Liver (tissue), 3 donors: ENCODE data around the gene ZNF93.

Experiments used
- FOXA1 ChIP-seq: IDR thresholded peaks from 2 replicates; pipeline ENCODE4 v1.6.1; 2016; ENCODE audit warnings: antibody characterized with exemption
- NR2F2 ChIP-seq: IDR thresholded peaks from 2 replicates; pipeline ENCODE4 v1.6.1; 2016; ENCODE audit warnings: antibody characterized with exemption
- RAD21 ChIP-seq, 2 donors: IDR thresholded peaks; 2 replicates each; pipeline ENCODE4 v1.6.1; 2016; ENCODE audit warnings: antibody characterized with exemption in 2 of 2, mild to moderate bottlenecking in 2 of 2
- SP1 ChIP-seq: IDR thresholded peaks from 2 replicates; pipeline ENCODE4 v1.6.1; 2018; ENCODE audit warnings: antibody characterized with exemption, mild to moderate bottlenecking
- TAF1 ChIP-seq: conservative IDR thresholded peaks from 2 replicates; pipeline ENCODE4 v1.6.1; 2016; ENCODE audit warnings: antibody characterized with exemption, mild to moderate bottlenecking
- YY1 ChIP-seq: IDR thresholded peaks from 2 replicates; pipeline ENCODE4 v1.6.1; 2016; ENCODE audit warnings: antibody characterized with exemption, mild to moderate bottlenecking
- TF ChIP-seq, protein P1 (sequence below): fragments of 150-350 bp; IDR thresholded peaks from 2 replicates; pipeline ENCODE4 v1.5.1; 2017; ENCODE audit warnings: improper control_type of control experiment, low read depth, low read length; ENCODE audit not compliant: missing input control
- TF ChIP-seq, protein P2 (sequence below): IDR thresholded peaks from 2 replicates; pipeline ENCODE4 v1.6.1; 2016; ENCODE audit warnings: antibody characterized with exemption
- TF ChIP-seq, protein P3 (sequence below): IDR thresholded peaks from 2 replicates; pipeline ENCODE4 v1.6.1; 2016; ENCODE audit warnings: antibody characterized with exemption, mild to moderate bottlenecking
- TF ChIP-seq, protein P4 (sequence below): IDR thresholded peaks from 2 replicates; pipeline ENCODE4 v1.6.1; 2016; ENCODE audit warnings: antibody characterized with exemption
- donor health status: healthy.
- donor health status: healthy.

DNA sequence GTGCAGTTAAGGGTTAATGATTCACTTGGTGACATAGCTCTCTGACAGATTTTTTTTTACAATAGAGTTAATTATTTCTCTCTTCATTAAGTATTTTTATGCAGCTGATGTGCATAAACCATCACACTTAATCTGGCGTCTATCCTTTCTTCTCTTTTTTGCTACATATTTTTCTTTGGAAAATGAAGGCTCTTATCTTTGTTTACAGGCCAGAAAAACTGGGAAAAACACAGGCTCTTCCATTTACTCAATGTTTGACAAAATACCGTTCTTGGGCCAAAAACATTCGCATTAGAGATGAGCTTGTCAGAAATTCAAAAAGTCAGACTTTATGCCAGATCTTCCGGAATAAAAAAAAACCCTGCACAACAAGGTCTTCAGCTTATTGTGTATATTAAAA, 23.0 kb upstream of the ZNF93 start:
- TF ChIP-seq, protein P1, sequence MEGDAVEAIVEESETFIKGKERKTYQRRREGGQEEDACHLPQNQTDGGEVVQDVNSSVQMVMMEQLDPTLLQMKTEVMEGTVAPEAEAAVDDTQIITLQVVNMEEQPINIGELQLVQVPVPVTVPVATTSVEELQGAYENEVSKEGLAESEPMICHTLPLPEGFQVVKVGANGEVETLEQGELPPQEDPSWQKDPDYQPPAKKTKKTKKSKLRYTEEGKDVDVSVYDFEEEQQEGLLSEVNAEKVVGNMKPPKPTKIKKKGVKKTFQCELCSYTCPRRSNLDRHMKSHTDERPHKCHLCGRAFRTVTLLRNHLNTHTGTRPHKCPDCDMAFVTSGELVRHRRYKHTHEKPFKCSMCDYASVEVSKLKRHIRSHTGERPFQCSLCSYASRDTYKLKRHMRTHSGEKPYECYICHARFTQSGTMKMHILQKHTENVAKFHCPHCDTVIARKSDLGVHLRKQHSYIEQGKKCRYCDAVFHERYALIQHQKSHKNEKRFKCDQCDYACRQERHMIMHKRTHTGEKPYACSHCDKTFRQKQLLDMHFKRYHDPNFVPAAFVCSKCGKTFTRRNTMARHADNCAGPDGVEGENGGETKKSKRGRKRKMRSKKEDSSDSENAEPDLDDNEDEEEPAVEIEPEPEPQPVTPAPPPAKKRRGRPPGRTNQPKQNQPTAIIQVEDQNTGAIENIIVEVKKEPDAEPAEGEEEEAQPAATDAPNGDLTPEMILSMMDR, result no peak
- TF ChIP-seq RAD21 (IDR thresholded peaks at IDR 0.05) (no peak), SP1 (no peak), YY1 (no peak), FOXA1 (no peak), TAF1 (no peak), NR2F2 (no peak)
- TF ChIP-seq, protein P2, sequence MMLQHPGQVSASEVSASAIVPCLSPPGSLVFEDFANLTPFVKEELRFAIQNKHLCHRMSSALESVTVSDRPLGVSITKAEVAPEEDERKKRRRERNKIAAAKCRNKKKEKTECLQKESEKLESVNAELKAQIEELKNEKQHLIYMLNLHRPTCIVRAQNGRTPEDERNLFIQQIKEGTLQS, result no peak
- TF ChIP-seq, protein P3, sequence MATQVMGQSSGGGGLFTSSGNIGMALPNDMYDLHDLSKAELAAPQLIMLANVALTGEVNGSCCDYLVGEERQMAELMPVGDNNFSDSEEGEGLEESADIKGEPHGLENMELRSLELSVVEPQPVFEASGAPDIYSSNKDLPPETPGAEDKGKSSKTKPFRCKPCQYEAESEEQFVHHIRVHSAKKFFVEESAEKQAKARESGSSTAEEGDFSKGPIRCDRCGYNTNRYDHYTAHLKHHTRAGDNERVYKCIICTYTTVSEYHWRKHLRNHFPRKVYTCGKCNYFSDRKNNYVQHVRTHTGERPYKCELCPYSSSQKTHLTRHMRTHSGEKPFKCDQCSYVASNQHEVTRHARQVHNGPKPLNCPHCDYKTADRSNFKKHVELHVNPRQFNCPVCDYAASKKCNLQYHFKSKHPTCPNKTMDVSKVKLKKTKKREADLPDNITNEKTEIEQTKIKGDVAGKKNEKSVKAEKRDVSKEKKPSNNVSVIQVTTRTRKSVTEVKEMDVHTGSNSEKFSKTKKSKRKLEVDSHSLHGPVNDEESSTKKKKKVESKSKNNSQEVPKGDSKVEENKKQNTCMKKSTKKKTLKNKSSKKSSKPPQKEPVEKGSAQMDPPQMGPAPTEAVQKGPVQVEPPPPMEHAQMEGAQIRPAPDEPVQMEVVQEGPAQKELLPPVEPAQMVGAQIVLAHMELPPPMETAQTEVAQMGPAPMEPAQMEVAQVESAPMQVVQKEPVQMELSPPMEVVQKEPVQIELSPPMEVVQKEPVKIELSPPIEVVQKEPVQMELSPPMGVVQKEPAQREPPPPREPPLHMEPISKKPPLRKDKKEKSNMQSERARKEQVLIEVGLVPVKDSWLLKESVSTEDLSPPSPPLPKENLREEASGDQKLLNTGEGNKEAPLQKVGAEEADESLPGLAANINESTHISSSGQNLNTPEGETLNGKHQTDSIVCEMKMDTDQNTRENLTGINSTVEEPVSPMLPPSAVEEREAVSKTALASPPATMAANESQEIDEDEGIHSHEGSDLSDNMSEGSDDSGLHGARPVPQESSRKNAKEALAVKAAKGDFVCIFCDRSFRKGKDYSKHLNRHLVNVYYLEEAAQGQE, result no peak
- TF ChIP-seq, protein P4, sequence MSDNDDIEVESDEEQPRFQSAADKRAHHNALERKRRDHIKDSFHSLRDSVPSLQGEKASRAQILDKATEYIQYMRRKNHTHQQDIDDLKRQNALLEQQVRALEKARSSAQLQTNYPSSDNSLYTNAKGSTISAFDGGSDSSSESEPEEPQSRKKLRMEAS, result no peak
